Gastrocnemius medialis (tissue), 4 donors: ENCODE measurements around the gene BCCIP. TPM values are rescaled to one million over a fixed set of nuclear protein-coding genes. Genes with fewer than 3 reads are reported as not detected.

Experiments
- ATAC-seq, 2 donors: fragments of 150-250 bp; one replicate each; pipeline ENCODE4 v1.9.1; 2016
- DNase-seq, 2 donors: peaks; one replicate each; pipeline ENCODE4 v3.0.0-alpha.2; 2019
- H3K27ac ChIP-seq, 4 donors: fragments of 200-600 bp; sonication (generic); 1 replicate in 1 of 4; 2 replicates in 3 of 4; pipeline ENCODE4 v1.5.1; 2016 to 2018; ENCODE audit warnings: mild to moderate bottlenecking in 2 of 4, moderate library complexity in 1 of 4
- H3K27me3 ChIP-seq, 3 donors: fragments of 200-600 bp; sonication (generic) in 2 of 3; 1 replicate in 1 of 3; 2 replicates in 2 of 3; pipeline versions ENCODE4 v1.5.1 to v1.6.0; 2016 to 2019; ENCODE audit warnings: mild to moderate bottlenecking in 1 of 3, moderate library complexity in 1 of 3
- H3K36me3 ChIP-seq, 2 donors: fragments of 200-600 bp; sonication (generic) in 1 of 2; one replicate each; pipeline ENCODE4 v1.5.1; 2017 to 2018
- H3K4me1 ChIP-seq, 2 donors: fragments of 200-600 bp; sonication (generic) in 1 of 2; one replicate each; pipeline ENCODE4 v1.5.1; 2016 to 2017; ENCODE audit warnings: mild to moderate bottlenecking in 2 of 2
- H3K4me3 ChIP-seq, 4 donors: fragments of 200-600 bp; sonication (generic) in 3 of 4; 1 replicate in 1 of 4; 2 replicates in 3 of 4; pipeline ENCODE4 v1.5.1; 2016 to 2019; ENCODE audit warnings: mild to moderate bottlenecking in 2 of 4
- H3K9me3 ChIP-seq, 3 donors: fragments of 200-600 bp; sonication (generic) in 2 of 3; 1 replicate in 1 of 3; 2 replicates in 2 of 3; pipeline ENCODE4 v1.5.1; 2016 to 2019
- CTCF ChIP-seq, 5 experiments: fragments of 450-650 bp in 3 of 5; fragments of 200-600 bp in 2 of 5; sonication (generic) in 2 of 5; IDR thresholded peaks in 4 of 5; conservative IDR thresholded peaks in 1 of 5; 1 replicate in 4 of 5; 2 replicates in 1 of 5; pipeline ENCODE4 v1.5.1; 2016 to 2019; ENCODE audit warnings: antibody characterized with exemption in 5 of 5, mild to moderate bottlenecking in 3 of 5, moderate library complexity in 3 of 5
- POLR2A ChIP-seq, 2 donors: fragments of 450-650 bp; IDR thresholded peaks; one replicate each; pipeline ENCODE4 v1.6.1; 2017; ENCODE audit warnings: antibody characterized with exemption in 2 of 2, mild to moderate bottlenecking in 2 of 2, moderate library complexity in 2 of 2
- in situ Hi-C, 4 donors: fragments of 200-750 bp; cut with MboI; loops; one replicate each; pipeline versions ENCODE4 v1.15.0 to v1.8.0; 2017; ENCODE audit warnings: low sequenced_read_pairs in 4 of 4
- intact Hi-C: fragments of 100-400 bp; cut with DNase I; formaldehyde crosslinking; loops from one replicate; pipeline ENCODE4 v1.15.1; 2023; ENCODE audit warnings: low total_unique reads
- total RNA-seq, 4 donors: library from RNA; depleted of rRNA; stranded (reverse); fragments of >200 nt; gene quantifications; one replicate each; pipeline versions ENCODE4 v1.1.0 to v1.2.3, GENCODE V29; 2016

The BCCIP gene
- total RNA-seq = 10 to 100 TPM; 51.1 to 85.6 (median 67.0) TPM

- ATAC-seq (peak; percentile 98 to 99), DNase-seq (peak; percentile 83 to 84)
- peaks cover 0 to 18% of the 10 kb centered on the region in 2 donors for H3K36me3 ChIP-seq
- in situ Hi-C loops = loop anchor here in 2 of 4 donors (10.0 kb wide), 1 partner anchor 98 kb away; no protein-coding TSS in a partner anchor
- peak within 1 kb of the TSS; percentile 81 to 93 (median 82) for H3K4me3 ChIP-seq
- H3K27me3 ChIP-seq = no peaks in the 10 kb centered on the region
- no peaks in the 10 kb centered on the region for H3K9me3 ChIP-seq
- peak in 2 of 5 experiments; percentile 18 to 22 for TF ChIP-seq CTCF (IDR thresholded peaks at IDR 0.05 in 4 of 5, conservative IDR thresholded peaks at IDR 0.05 in 1 of 5)
- peak; percentile 62 to 69 for TF ChIP-seq POLR2A (IDR thresholded peaks at IDR 0.05)
- peaks cover 36 to 41% of the 10 kb centered on the region in 2 donors for H3K4me1 ChIP-seq
- peak within 1 kb of the TSS; percentile 80 to 92 (median 86) for H3K27ac ChIP-seq
- intact Hi-C loops = loop anchor here (2.0 to 5.0 kb wide), 2 partner anchors 74 to 104 kb away; partner anchors contain the start of genes EDRF1 and FANK1
Measured at GRCh38 chr10:125822878-125823662, at the start of gene BCCIP, which contains the start of gene UROS. TSS of gene BCCIP (plus strand) at chr10:125823546. CDS start at chr10:125823558, 12 bp downstream. TSS of gene UROS (minus strand) at chr10:125823258. CDS start at chr10:125816499, 6,759 bp downstream.

GRCh38 chr10:125773687-125774543, 49.4 kb upstream of the BCCIP start:
- Histone ChIP-seq H3K4me3 (no peak overlapping the region), H3K27ac (no peak overlapping the region), H3K36me3 (no peaks in the 10 kb centered on the region), H3K9me3 (no peaks in the 10 kb centered on the region), H3K27me3 (no peaks in the 10 kb centered on the region), H3K4me1 (no peaks in the 10 kb centered on the region)
- TF ChIP-seq POLR2A (IDR thresholded peaks at IDR 0.05) (no peak), CTCF (IDR thresholded peaks at IDR 0.05 in 4 of 5, conservative IDR thresholded peaks at IDR 0.05 in 1 of 5) (no peak)
- in situ Hi-C loops = no loop called here
- ATAC-seq (no peak), DNase-seq (no peak)
- intact Hi-C loops = no loop called here

- intact Hi-C loops (no loop called here), in situ Hi-C loops (no loop called here)
- H3K4me3 ChIP-seq = no peak overlapping the region
- no peaks in the 10 kb centered on the region for H3K9me3 ChIP-seq
- H3K27me3 ChIP-seq = no peaks in the 10 kb centered on the region
- no peak for DNase-seq
- H3K27ac ChIP-seq = no peak overlapping the region
- no peak for TF ChIP-seq POLR2A (IDR thresholded peaks at IDR 0.05)
- no peak for TF ChIP-seq CTCF (IDR thresholded peaks at IDR 0.05 in 4 of 5, conservative IDR thresholded peaks at IDR 0.05 in 1 of 5)
- H3K36me3 ChIP-seq = no peaks in the 10 kb centered on the region
- ATAC-seq = no peak
- no peaks in the 10 kb centered on the region for H3K4me1 ChIP-seq
Measured at GRCh38 chr10:125774581-125775191, 48.7 kb upstream of the BCCIP start.

- ATAC-seq (no peak), DNase-seq (no peak)
- no peak within 1 kb of the TSS for H3K27ac ChIP-seq
- TF ChIP-seq POLR2A (IDR thresholded peaks at IDR 0.05) (no peak), CTCF (IDR thresholded peaks at IDR 0.05 in 4 of 5, conservative IDR thresholded peaks at IDR 0.05 in 1 of 5) (no peak)
- intact Hi-C loops = no loop called here
- no peaks in the 10 kb centered on the region for H3K27me3 ChIP-seq
- in situ Hi-C loops = no loop called here
- no peaks in the 10 kb centered on the region for H3K4me1 ChIP-seq
- H3K9me3 ChIP-seq = no peaks in the 10 kb centered on the region
- H3K36me3 ChIP-seq = no peaks in the 10 kb centered on the region
- no peak within 1 kb of the TSS for H3K4me3 ChIP-seq
Measured at GRCh38 chr10:125775491-125776106, 47.7 kb upstream of the BCCIP start, which contains the start of gene MMP21. TSS of gene MMP21 (minus strand) at chr10:125775821. CDS start at chr10:125775821, 0 bp downstream.
